ENCODE measurements around the gene CNKSR1.
"Not testable (repeated sequence)": the region's sequence is repeated elsewhere in the genome, so short reads cannot be mapped to it uniquely, and the experiment has no call there.

Gene CNKSR1

DNA sequence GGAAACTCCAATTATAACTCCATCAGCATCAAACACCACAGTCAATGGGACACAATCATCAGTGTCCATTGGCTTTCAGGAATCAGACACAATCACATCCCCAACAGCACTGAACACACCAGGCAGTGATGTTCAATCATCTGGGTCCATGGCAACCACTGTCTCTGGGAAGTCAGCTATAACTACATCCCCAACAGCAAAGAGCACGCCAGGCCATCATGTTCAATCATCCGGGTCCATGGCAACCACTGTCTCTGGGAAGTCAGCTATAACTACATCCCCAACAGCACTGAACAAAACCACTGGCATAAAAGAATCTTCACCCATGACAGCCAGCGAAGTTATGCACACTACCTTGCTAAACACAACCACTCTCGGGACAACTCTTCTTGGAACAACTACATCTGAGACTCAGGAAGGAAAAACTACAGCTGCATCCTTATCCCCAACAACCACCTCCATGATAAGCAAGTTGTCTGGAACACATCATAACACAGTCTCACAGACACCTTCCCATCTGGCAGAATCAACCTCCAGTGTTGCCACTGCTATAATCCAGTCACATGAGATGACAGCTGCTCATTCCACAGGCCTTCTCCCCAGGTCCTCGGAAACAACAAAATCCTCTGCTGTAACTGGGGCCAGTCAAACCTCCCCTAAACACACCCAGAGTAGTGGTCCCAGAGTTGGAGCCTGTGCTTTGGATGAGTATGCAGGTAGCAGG lies 33.0 kb downstream of the CNKSR1 start:
- no peaks in the 10 kb centered on the region for H3K79me2 ChIP-seq (ENCODE audit: control insufficient read depth, insufficient read depth, low read length, unreplicated experiment)
- H3K4me1 ChIP-seq (ENCODE audit: control insufficient read depth, insufficient read depth, low read length, unreplicated experiment) = no peaks in the 10 kb centered on the region
- H3K27ac ChIP-seq (ENCODE audit: low read depth, low read length) = no peak overlapping the region
- peaks cover 12% of the 10 kb centered on the region for H3K27me3 ChIP-seq (ENCODE audit: insufficient read depth, low read length)
- no peaks in the 10 kb centered on the region for H3K36me3 ChIP-seq (ENCODE audit: insufficient read depth, low read length)
- H3K4me3 ChIP-seq (ENCODE audit: low read depth, low read length) = no peak overlapping the region
- no peak overlapping the region for H2AFZ ChIP-seq (ENCODE audit: low read length, unreplicated experiment)

DNA sequence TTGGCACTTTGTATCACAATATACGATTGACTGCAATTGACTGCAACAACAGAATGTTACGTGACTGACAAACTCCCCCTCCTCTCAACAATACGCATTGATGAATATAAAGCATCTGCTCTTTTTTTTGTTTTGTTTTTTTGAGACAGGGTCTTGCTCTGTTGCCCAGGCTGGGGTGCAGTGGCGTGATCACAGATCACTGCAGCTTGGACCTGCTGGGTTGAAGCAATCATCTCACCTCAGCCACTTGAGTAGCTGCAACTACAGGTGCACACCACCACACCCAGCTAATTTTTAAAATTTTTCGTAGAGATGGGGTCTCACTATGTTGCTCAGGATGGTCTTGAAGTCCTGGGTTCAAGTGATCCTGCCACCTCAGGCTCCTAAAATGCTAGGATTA lies 35.4 kb downstream of the CNKSR1 start:
- no peak overlapping the region for H3K4me3 ChIP-seq (ENCODE audit: low read depth, low read length)
- peaks cover 15% of the 10 kb centered on the region for H3K27me3 ChIP-seq (ENCODE audit: insufficient read depth, low read length)
- H2AFZ ChIP-seq (ENCODE audit: low read length, unreplicated experiment) = no peak overlapping the region
- H3K27ac ChIP-seq (ENCODE audit: low read depth, low read length) = no peak overlapping the region
- H3K4me1 ChIP-seq (ENCODE audit: control insufficient read depth, insufficient read depth, low read length, unreplicated experiment) = no peaks in the 10 kb centered on the region
- H3K36me3 ChIP-seq (ENCODE audit: insufficient read depth, low read length) = no peaks in the 10 kb centered on the region
- H3K79me2 ChIP-seq (ENCODE audit: control insufficient read depth, insufficient read depth, low read length, unreplicated experiment) = no peaks in the 10 kb centered on the region

DNA sequence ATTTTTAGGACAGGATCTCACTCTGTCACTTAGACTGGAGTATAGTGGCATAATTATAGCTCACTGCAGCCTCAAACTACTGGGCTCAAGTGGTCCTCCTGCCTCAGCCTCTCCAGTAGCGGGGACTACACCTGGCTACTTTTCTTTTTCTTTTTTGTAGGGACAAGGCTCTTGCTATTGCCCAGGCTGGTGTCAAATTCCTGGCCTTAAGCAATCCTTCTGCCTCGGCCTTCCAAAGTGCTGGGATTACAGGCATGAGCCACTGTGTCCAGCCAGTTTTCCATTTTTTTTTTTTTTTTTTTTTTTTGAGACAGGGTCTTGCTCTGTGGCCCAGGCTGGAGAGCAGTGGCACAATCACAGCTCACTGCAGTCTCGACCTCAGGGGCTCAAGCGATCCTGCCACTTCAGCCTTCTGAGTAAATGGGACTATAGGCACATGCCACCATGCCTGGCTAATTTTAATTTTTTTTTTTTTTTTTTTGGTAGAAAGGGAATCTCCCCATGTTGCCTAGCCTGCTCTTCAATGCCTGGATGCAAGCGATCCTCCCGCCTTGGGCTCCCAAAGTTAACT lies 36.1 kb downstream of the CNKSR1 start:
- no peak overlapping the region for H3K4me3 ChIP-seq (ENCODE audit: low read depth, low read length)
- no peak overlapping the region for H2AFZ ChIP-seq (ENCODE audit: low read length, unreplicated experiment)
- no peaks in the 10 kb centered on the region for H3K4me1 ChIP-seq (ENCODE audit: control insufficient read depth, insufficient read depth, low read length, unreplicated experiment)
- no peak overlapping the region for H3K27ac ChIP-seq (ENCODE audit: low read depth, low read length)
- no peaks in the 10 kb centered on the region for H3K79me2 ChIP-seq (ENCODE audit: control insufficient read depth, insufficient read depth, low read length, unreplicated experiment)
- no peaks in the 10 kb centered on the region for H3K36me3 ChIP-seq (ENCODE audit: insufficient read depth, low read length)
- peaks cover 15% of the 10 kb centered on the region; the same call in 1 of the 2 replicates for H3K27me3 ChIP-seq (ENCODE audit: insufficient read depth, low read length)

DNA sequence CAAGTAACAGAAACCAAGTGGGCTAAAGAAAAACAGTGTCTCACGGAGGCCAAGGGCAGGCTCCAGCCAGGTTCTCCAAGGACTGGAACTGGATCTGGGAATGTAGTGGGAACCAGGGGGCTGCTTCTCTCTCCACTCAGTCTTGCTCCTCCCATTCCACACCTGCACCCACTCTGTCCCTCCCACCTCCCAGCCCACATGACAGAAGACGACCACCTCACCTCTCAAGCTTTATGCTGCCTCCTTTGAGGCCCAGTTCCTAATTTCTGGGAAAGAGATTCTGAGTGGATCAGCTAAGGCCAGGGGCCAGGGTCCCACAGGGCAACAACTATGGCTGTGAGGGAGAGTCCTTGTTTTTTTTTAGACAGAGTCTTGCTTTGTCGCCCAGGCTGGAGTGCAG lies 38.0 kb downstream of the CNKSR1 start:
- H2AFZ ChIP-seq (ENCODE audit: low read length, unreplicated experiment) = no peak overlapping the region
- no peaks in the 10 kb centered on the region for H3K36me3 ChIP-seq (ENCODE audit: insufficient read depth, low read length)
- peaks cover 7% of the 10 kb centered on the region; the same call in 1 of the 2 replicates for H3K27me3 ChIP-seq (ENCODE audit: insufficient read depth, low read length)
- no peaks in the 10 kb centered on the region for H3K79me2 ChIP-seq (ENCODE audit: control insufficient read depth, insufficient read depth, low read length, unreplicated experiment)
- no peak overlapping the region for H3K27ac ChIP-seq (ENCODE audit: low read depth, low read length)
- no peaks in the 10 kb centered on the region for H3K4me1 ChIP-seq (ENCODE audit: control insufficient read depth, insufficient read depth, low read length, unreplicated experiment)
- no peak overlapping the region for H3K4me3 ChIP-seq (ENCODE audit: low read depth, low read length)

DNA sequence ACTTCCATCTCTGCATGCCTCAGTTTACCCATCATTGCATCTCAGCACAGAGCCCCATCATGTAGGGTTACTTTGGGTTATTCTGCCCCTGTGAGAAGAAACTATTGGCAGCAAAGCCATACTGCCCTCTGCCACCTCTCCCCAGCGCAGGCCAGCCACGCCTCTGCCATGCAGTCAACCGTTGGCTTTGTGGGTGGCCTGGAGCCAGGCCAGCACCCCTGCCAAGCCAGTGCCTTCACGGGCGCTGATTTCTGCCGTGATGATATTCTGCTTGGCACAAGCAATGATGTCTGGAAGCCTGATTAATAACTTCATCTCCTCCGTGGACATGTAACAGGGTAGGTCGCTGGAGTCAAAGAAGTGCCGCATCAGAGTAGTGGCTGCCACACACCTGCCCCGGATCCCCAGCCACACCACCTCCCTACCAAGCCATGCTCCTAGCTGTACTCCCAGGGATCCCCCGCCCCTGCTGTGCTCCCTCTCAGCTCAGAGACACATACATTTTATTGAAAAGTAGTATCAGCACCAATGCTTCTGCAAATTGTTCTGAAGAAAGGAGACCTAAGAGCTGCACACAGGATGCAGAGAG lies 41.7 kb downstream of the CNKSR1 start:
- no peaks in the 10 kb centered on the region for H3K36me3 ChIP-seq (ENCODE audit: insufficient read depth, low read length)
- H3K27me3 ChIP-seq (ENCODE audit: insufficient read depth, low read length) = 0 out of 2 replicates have a peak, but pooled peaks cover 4% of the 10 kb centered on the region
- H3K79me2 ChIP-seq (ENCODE audit: control insufficient read depth, insufficient read depth, low read length, unreplicated experiment) = no peaks in the 10 kb centered on the region
- no peak overlapping the region for H3K4me3 ChIP-seq (ENCODE audit: low read depth, low read length)
- no peaks in the 10 kb centered on the region for H3K4me1 ChIP-seq (ENCODE audit: control insufficient read depth, insufficient read depth, low read length, unreplicated experiment)
- H3K27ac ChIP-seq (ENCODE audit: low read depth, low read length) = no peak overlapping the region
- no peak overlapping the region for H2AFZ ChIP-seq (ENCODE audit: low read length, unreplicated experiment)

DNA sequence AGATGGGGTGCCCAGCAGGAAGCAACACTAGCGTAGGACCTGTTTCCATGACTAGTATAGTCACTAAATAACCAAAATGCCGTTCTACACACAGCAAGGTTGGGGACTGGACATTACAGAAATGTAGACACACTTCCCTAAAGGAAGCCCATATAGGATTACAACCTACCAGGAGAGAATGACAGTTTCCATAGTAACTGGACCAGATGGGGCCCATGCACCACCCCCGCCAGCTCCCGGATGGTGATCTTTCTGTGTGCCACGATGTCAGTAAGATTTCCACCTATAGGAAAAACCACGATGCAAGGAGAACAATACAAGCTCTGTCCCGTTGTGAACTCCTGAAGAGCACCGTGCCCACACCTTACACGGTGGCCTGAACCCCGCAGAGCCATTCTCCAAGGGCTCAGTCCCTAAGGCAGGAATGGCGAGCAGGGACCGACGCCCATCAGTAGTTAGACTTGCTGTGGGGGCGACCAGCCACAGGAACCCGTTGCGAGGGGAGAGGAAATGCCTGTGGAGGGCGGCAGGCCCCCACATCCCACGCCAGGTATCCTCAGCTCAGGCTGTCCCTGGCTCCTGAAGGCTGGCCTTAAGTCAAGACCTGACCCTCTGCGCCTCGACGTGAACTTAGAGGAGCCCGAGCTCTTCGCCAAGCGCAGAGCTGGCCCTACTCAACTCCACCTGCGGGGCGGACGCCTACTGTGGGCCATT lies 43.1 kb downstream of the CNKSR1 start:
- no peaks in the 10 kb centered on the region for H3K36me3 ChIP-seq (ENCODE audit: insufficient read depth, low read length)
- no peak overlapping the region for H3K27ac ChIP-seq (ENCODE audit: low read depth, low read length)
- 0 out of 2 replicates have a peak, but pooled peaks cover 4% of the 10 kb centered on the region for H3K27me3 ChIP-seq (ENCODE audit: insufficient read depth, low read length)
- H3K79me2 ChIP-seq (ENCODE audit: control insufficient read depth, insufficient read depth, low read length, unreplicated experiment) = no peaks in the 10 kb centered on the region
- no peaks in the 10 kb centered on the region for H3K4me1 ChIP-seq (ENCODE audit: control insufficient read depth, insufficient read depth, low read length, unreplicated experiment)
- H2AFZ ChIP-seq (ENCODE audit: low read length, unreplicated experiment) = no peak overlapping the region
- no peak overlapping the region for H3K4me3 ChIP-seq (ENCODE audit: low read depth, low read length)

DNA sequence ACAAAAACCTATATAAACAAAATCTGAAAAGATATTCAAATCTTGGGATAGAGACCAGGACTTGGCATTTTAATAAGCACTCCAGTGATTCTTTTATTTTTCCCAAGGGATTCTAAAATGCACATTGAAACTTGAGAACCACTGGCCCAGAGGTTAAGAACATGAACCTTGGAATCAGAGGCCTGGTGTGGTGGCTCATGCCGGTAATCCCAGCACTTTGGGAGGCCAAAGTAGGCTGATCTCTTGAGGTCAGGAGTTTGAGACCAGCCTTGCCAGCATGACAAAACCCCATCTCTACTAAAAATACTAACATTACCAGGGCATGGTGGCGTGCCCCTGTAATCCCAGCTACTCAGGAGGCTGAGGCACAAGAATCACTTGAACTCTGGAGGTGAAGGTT lies 43.8 kb downstream of the CNKSR1 start:
- Histone ChIP-seq H3K79me2 (ENCODE audit: control insufficient read depth, insufficient read depth, low read length, unreplicated experiment) (no peaks in the 10 kb centered on the region), H3K4me3 (ENCODE audit: low read depth, low read length) (no peak overlapping the region), H2AFZ (ENCODE audit: low read length, unreplicated experiment) (no peak overlapping the region), H3K4me1 (ENCODE audit: control insufficient read depth, insufficient read depth, low read length, unreplicated experiment) (no peaks in the 10 kb centered on the region), H3K36me3 (ENCODE audit: insufficient read depth, low read length) (no peaks in the 10 kb centered on the region), H3K27ac (ENCODE audit: low read depth, low read length) (no peak overlapping the region), H3K27me3 (ENCODE audit: insufficient read depth, low read length) (0 out of 2 replicates have a peak, but pooled peaks cover 4% of the 10 kb centered on the region)

DNA sequence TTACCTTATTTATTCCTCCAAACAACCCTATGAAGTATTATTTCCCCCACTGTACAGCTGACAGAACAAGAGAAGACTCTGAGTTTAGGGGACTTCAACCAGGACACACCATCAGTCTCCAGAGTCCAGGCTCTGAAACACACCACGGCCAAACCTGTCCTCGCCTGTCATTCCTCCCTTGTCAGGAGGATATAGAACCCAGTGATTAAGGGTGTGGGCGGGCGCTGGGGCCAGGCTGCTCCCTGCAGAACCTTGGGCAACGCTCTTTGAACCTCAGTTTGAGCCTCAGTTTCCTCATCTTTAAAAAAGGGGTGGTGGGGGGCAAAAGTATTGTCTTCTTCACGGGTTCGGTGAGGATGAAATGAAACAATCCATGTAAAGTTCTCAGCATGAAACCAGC lies 47.3 kb downstream of the CNKSR1 start:
- no peaks in the 10 kb centered on the region for H3K4me1 ChIP-seq (ENCODE audit: control insufficient read depth, insufficient read depth, low read length, unreplicated experiment)
- H3K27me3 ChIP-seq (ENCODE audit: insufficient read depth, low read length) = no peaks in the 10 kb centered on the region
- H3K4me3 ChIP-seq (ENCODE audit: low read depth, low read length) = peak overlapping the region; percentile 72; the same call in 1 of the 2 replicates
- no peaks in the 10 kb centered on the region for H3K79me2 ChIP-seq (ENCODE audit: control insufficient read depth, insufficient read depth, low read length, unreplicated experiment)
- no peak overlapping the region for H3K27ac ChIP-seq (ENCODE audit: low read depth, low read length)
- no peak overlapping the region for H2AFZ ChIP-seq (ENCODE audit: low read length, unreplicated experiment)
- H3K36me3 ChIP-seq (ENCODE audit: insufficient read depth, low read length) = no peaks in the 10 kb centered on the region

DNA sequence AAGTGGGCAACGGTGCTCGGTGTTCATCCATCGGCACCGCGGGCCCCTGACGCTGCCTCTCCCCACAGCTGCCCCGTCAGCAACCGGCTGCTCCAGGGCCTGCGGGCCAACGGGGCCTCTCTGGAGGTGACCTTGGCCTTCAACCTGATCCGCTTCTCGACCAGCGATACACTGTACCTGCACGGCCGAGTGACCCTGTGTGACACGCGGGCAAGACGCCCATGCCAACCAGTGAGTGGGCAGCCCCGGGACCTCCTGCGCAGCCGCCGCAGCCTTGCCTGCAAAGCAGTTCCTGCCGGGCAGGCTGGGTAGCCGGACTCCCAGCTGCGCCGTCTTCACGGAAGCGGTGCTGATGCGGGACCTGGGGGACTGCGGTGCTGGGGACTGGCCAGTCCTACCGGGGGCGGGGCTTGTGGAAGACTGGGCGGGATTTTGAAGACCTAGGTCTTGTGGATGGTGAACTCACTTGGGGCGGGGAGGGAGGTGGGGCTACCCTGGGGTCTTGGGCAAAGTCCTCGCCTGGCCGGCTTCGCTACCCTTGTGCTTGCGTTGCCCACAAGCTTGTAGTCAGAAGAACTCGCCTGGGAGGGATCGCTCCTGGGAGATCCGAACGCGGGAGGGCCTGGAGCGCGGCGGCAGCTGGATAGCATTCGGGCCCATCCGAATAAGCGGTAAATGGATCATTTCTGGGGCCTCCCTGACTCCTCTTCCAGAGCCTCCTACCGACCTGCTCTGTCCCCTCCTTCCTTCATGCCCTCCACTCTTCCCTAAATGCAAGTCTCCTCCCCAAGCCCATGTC lies 47.9 kb downstream of the CNKSR1 start:
- Histone ChIP-seq H2AFZ (ENCODE audit: low read length, unreplicated experiment) (peak overlapping the region; percentile 89), H3K79me2 (ENCODE audit: control insufficient read depth, insufficient read depth, low read length, unreplicated experiment) (no peaks in the 10 kb centered on the region), H3K27me3 (ENCODE audit: insufficient read depth, low read length) (no peaks in the 10 kb centered on the region), H3K4me1 (ENCODE audit: control insufficient read depth, insufficient read depth, low read length, unreplicated experiment) (no peaks in the 10 kb centered on the region), H3K36me3 (ENCODE audit: insufficient read depth, low read length) (no peaks in the 10 kb centered on the region), H3K27ac (ENCODE audit: low read depth, low read length) (no peak overlapping the region), H3K4me3 (ENCODE audit: low read depth, low read length) (peak overlapping the region; percentile 72)

DNA sequence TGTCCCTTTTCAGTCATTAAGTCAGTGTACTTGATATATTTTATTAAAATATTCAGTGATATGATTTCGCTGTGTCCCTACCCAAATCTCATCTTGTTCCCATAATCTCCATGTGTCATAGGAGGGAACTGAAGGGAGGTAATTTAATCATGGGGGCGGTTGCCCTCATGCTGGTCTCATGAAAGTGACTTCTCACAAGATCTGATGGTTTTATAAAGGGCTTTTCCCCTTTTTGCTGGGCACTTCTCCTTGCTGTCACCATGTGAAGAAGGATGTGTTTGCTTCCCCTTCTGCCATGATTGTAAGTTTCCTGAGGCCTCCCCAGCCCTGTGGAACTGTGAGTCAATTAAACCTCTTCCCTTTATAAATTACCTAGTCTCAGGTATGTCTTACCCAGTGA lies 53.4 kb downstream of the CNKSR1 start:
- H3K36me3 ChIP-seq (ENCODE audit: insufficient read depth, low read length); H3K4me1 ChIP-seq (ENCODE audit: control insufficient read depth, insufficient read depth, low read length, unreplicated experiment); H3K4me3 ChIP-seq (ENCODE audit: low read depth, low read length); H2AFZ ChIP-seq (ENCODE audit: low read length, unreplicated experiment); H3K27ac ChIP-seq (ENCODE audit: low read depth, low read length); H3K27me3 ChIP-seq (ENCODE audit: insufficient read depth, low read length): not testable (repeated sequence)
- H3K79me2 ChIP-seq (ENCODE audit: control insufficient read depth, insufficient read depth, low read length, unreplicated experiment) = peaks cover 14% of the 10 kb centered on the region

Data from ACC112 (cell line).